ENCODE results near the gene UBE2H.
"Not testable (repeated sequence)": the region's sequence is repeated elsewhere in the genome, so short reads cannot be mapped to it uniquely, and the experiment has no call there.

Gene UBE2H

DNA sequence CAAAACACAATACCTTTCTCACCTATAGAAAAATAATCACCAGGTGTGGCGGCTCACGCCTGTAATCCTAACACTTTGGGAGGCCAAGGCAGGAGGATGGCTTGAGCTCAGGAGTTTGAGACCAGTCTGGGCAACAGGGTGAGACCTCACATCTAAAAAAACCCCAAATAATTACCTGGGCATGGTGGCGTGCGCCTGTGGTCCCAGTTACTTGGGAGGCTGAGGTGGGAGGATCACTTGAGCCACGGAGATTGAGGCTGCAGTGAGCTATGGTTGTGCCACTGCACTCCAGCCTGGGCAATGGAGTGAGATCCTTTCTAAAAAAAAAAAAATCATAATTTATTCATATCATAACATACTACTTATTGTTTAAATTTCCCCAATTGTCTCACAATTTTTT, 129.6 kb downstream of the UBE2H start:
- DNase-seq (ENCODE audit: low spot score), result not testable (repeated sequence)

DNA sequence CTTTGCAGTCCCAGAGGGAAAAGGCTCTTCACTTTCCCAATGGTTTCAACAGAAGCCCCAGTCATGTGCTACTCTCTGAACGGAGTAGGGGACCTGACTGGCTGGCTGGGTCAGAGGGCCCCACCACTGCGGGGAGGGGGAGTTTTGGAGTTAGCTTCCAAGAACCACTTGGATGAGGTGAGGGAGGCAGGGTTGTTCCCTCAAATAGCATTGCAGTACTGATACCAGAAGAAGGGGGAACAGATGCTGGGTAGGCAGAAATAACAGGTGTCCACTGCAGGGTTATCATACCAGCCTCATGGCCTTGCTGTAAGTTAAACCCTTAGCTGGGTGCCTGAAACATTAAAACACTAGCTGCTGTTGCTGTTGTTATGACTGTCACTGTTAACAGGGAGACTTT, 131.3 kb downstream of the UBE2H start:
- no peak for DNase-seq (ENCODE audit: low spot score)

DNA sequence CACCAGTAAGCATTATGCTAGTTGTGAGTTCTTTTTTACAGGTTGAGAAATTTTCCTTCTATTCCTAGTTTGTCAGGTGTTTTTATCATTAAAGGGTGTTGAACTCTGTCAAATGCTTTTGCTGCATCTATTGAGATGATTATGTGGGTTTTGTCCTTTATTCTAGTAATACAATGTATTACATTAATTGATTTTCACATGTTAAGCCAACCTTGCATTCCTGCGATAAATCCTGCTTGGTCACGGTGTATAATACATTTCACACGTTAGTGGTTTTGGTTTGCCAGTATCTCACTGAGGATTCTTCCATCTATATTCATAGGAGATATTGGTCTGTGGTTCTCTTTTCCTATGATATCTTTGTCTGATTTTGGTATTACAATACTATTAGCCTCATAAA, 136.0 kb downstream of the UBE2H start:
- no peak for DNase-seq (ENCODE audit: low spot score)

DNA sequence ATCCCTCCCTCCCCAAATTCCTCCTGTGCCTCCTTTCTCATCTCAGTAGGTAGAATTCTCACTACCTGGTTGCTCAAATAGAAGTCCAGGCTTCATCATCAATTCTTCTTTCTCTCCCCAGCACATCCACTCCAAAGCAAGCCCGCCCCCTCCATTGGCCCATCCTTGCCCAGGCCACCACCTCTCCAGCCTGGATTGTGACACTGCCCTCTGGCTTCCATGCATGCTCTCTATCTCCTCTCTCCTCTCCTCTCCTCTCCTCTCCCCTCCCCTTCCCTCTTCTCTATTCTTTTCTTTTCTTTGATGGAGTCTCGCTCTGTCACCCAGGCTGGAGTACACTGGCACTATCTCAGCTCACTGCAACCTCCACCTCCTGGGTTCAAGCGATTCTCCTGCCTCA, 144.9 kb downstream of the UBE2H start:
- no peak for DNase-seq (ENCODE audit: low spot score)

- no peak for DNase-seq (ENCODE audit: low spot score)
These were observed 147.7 kb downstream of the UBE2H start for GRCh38 chr7:129804890-129805719.

GRCh38 chr7:129804111-129804889, 148.5 kb downstream of the UBE2H start:
- DNase-seq (ENCODE audit: low spot score), result no peak

DNA sequence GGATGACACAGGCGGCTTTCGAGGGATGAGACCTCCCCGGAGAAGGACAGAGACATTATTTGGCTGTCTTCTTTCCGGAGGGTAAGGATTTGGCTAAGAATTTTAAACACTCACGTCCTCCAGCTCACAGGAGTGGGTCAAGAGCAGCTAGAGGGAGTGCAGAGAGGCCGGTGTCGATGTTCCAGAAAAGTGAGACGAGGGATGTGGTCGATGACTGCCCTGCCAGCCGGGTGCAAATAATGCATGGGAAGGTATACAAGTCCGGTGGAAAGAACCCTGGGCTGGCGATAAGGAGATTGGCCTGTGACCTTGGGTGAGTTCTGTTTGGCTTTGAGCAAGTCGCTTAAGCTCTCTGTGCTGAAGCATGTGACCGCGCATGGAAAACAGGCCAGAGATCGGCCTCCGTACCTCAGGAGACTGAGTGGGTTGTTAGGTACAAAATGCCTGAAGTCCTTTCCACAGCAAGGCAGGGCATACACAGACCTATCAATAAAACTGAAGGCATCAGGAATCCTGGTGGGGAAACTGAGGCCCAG, 149.1 kb downstream of the UBE2H start:
- DNase-seq (ENCODE audit: low spot score), result no peak

GRCh38 chr7:129801882-129802281, 150.9 kb downstream of the UBE2H start:
- DNase-seq (ENCODE audit: low spot score), result no peak

GRCh38 chr7:129800901-129801300, 151.9 kb downstream of the UBE2H start:
- no peak for DNase-seq (ENCODE audit: low spot score)

- DNase-seq (ENCODE audit: low spot score), result no peak
These were observed 153.3 kb downstream of the UBE2H start for GRCh38 chr7:129799350-129799955.

GRCh38 chr7:129798616-129799349, 154.0 kb downstream of the UBE2H start:
- no peak for DNase-seq (ENCODE audit: low spot score)

DNA sequence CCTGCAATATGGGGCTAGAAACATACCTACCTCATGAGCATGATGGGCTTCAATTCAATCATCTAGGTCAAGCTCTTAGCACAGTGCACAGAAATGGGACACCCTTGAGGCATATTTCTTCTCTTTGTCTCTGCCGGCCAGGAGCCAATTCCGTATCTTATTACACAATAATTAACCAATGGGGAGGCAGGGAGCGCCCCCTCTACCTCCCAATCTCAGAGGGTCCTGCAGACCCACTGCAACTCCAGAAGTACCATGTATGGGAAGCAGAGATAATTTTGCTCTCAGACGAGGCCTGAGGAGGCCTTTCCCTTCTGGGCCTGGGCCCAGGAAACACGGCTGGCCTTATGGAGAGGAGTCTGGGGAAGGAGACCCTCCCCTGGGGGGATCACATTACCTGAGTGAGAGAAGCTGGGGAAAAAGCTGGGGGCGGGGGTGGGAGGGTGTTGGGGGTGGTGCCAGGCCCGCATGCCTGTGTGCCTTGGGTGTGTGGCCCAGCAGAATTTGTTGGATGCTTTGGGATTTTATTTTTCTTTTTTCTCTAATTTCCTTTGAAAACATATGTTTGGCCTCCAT, 155.5 kb downstream of the UBE2H start:
- DNase-seq (ENCODE audit: low spot score), result no peak

- DNase-seq (ENCODE audit: low spot score), result no peak
These were observed 156.5 kb downstream of the UBE2H start for GRCh38 chr7:129796186-129796775.

GRCh38 chr7:129794461-129794860, 158.3 kb downstream of the UBE2H start:
- DNase-seq (ENCODE audit: low spot score), result not testable (repeated sequence)

DNA sequence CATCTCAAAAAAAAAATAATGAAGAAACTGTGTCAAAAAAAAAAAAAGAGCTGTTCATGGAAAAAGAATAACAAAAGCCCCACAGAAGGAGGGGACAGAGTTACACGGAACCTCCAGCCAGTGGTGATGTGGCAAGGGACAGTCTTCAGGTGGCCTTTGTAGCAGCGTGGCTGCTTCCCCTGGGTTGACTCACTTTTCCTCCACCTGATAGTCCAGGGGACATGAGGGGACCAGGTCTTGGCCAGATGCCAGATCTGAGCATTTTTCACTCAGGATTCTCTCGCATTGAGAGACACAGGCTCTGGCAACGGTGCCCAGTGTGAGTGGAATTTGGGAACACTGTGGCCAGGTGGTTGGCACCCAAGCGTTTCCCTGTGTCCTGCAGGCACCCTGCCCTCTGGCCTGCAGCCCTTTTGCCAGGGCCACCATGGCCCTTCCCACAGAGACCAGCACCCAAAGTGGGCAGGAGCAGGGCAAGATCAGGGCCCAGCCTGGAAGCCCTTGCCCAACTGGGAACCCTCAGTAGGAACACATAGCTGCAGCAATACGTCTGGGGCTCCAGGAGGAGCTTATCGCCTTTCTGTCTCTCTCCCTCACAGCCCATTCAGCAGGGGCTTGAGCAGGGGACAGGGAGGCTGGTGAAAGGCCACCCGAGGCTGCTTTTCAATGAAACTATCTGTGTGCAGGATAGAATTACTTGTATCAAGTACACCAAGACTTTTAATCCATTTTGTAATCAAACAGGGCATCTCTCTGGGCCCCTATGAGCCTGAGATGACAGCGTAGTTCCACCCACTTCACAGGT, 159.1 kb downstream of the UBE2H start:
- no peak for DNase-seq (ENCODE audit: low spot score)

- DNase-seq (ENCODE audit: low spot score), result no peak
These were observed 160.0 kb downstream of the UBE2H start for GRCh38 chr7:129792721-129793120.

DNA sequence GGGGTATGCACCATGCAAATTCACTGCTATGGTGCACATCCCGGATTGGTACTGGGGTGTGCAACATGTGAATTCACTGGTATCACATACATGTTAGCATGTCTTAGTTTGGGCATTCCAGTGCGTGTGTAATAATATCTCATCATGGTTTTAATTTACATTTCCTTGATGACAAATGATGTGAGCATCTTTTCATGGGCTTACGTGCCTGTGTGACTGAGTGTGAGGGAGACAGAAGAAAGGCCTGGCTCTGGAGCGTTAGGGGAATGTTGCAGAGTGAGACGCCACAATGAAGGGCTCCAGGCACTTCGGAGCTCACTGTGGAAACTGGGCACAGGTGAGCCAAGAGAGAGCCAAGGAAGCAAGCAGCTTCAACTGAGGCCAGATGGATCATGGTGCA, 162.6 kb downstream of the UBE2H start:
- no peak for DNase-seq (ENCODE audit: low spot score)

DNA sequence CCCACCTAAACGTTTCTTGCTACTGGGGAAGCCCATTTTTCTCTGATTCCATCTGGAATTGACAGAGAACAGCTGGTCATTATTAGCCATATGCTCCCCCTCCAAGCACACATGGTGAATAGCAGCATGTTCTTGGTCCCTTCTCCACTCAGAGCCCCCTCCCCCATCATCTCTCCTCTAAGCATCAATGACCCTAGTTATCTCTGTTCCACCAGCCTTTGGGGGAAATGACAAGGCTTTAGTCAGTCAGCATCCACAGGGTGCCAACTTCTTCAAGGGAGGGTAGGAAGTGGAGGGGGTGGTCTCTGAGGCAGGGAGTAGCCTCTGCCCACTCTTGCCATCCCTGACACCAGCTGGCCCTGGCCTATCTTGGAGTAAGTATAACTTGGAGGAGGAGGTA, 163.1 kb downstream of the UBE2H start:
- DNase-seq (ENCODE audit: low spot score), result no peak

GRCh38 chr7:129789000-129789399, 163.8 kb downstream of the UBE2H start:
- no peak for DNase-seq (ENCODE audit: low spot score)

DNA sequence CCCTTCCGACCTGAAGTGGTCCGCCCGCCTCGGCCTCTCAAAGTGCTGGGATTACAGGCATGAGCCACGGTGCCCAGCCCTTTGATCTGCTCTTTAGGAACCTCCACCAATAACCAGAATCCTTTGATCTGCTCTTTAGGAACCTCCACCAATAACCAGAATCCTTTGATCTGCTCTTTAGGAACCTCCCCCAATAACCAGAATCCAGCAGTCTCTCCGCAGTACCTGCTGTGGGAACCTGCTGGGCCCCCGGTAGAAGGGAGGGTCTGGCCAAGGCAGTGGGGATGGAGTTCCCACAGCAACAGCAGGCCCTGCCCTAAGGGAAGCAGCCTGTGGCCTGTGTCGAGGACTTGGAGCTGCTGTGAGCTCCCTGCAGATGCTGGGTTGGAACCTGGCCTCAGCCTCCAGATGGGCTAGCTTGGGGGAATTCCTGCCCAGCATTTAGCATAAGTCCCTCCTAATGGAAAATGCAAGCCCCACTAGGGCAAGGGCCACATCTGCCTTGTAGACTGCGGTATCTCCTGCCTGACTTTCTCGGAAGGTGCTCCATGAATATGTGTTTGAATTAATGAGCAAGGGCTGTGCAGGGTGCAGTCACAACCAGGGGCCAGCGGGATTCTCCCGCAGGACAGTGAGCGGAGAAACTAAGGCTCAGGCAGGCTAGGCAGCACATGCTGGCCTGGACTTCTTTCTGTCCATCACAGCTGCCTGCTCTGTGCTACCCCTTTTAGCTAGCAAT, 165.8 kb downstream of the UBE2H start:
- DNase-seq (ENCODE audit: low spot score), result no peak

Measured in Ammon's horn (tissue), 1 donor.